HepG2 (cell line): ENCODE measurements around the gene MYH9. TPM values are rescaled to one million over a fixed set of nuclear protein-coding genes. Genes with fewer than 3 reads are reported as not detected.

Source experiments
- ATAC-seq: fragments of 200-7000 bp; cut with Tn5 transposase; 3 replicates; pipeline ENCODE4 v1.9.1; 2020; ENCODE audit warnings: mild to moderate bottlenecking, moderate library complexity
- BruUV-seq: library from RNA; stranded (reverse); fragments of 400-500 nt; replicated peaks from 2 replicates; lab custom pipeline; 2021; lab: Mats Ljungman, UMichigan
- CTCF ChIA-PET: fragments of 300-600 bp; formaldehyde crosslinking; extraction: SDS; loops from one replicate; lab custom pipeline; 2021; ENCODE audit warnings: low total read pairs, inconsistent platforms, low intra/inter-chr PET ratio; lab: Yijun Ruan, JAX
- POLR2A ChIA-PET: fragments of 350-600 bp; sonication (Branson Sonifier 250); formaldehyde crosslinking; loops from one replicate; lab custom pipeline; 2020; ENCODE audit warnings: antibody characterized with exemption, inconsistent platforms; lab: Yijun Ruan, JAX
- DNase-seq: peaks from one replicate; pipeline ENCODE4 v3.0.0-alpha.2; 2015; ENCODE audit warnings: low spot score
- FAIRE-seq: peaks from 3 replicates; lab custom pipeline; 2011; peaks lifted over from hg19 to GRCh38; lab: Jason Lieb, UNC
- H2AFZ ChIP-seq: one replicate; pipeline ENCODE4 v1.6.1; 2011; ENCODE audit warnings: low read length, inconsistent platforms
- H3K27ac ChIP-seq: fragments of 300-600 bp; 3 replicates; pipeline ENCODE4 v1.8.0; 2011; ENCODE audit warnings: mixed run types, mild to moderate bottlenecking, mixed read lengths, low read length, inconsistent platforms; ENCODE audit not compliant: insufficient read depth; ENCODE audit errors: extremely low read length
- H3K27me3 ChIP-seq, 2 experiments: fragments of 200-600 bp in 1 of 2; 2 replicates in 1 of 2; 3 replicates in 1 of 2; pipeline versions ENCODE4 v1.6.0 to v1.8.0; 2011; ENCODE audit warnings: low read length in 2 of 2, mild to moderate bottlenecking in 2 of 2, moderate library complexity in 2 of 2, inconsistent platforms in 1 of 2; ENCODE audit not compliant: insufficient read depth in 2 of 2, control insufficient read depth in 1 of 2
- H3K36me3 ChIP-seq, 2 experiments: fragments of 200-600 bp in 1 of 2; replicated peaks in 1 of 2; 2 replicates in 1 of 2; 3 replicates in 1 of 2; pipeline versions ENCODE4 v1.5.1 to v1.8.0; 2011; ENCODE audit warnings: low read length in 2 of 2, inconsistent platforms in 1 of 2; ENCODE audit not compliant: insufficient read depth in 2 of 2, control insufficient read depth in 1 of 2
- H3K4me1 ChIP-seq: 2 replicates; pipeline ENCODE4 v1.5.1; 2012; ENCODE audit warnings: low read length, inconsistent platforms; ENCODE audit not compliant: insufficient read depth
- H3K4me2 ChIP-seq: 2 replicates; pipeline ENCODE4 v1.6.0; 2011; ENCODE audit warnings: low read depth, low read length, inconsistent platforms
- H3K4me3 ChIP-seq, 3 experiments: fragments of 200-600 bp in 1 of 3; sonication (generic), shearing (Covaris generic) in 1 of 3; replicated peaks in 1 of 3; 2 replicates each; pipeline ENCODE4 v1.5.1; 2011 to 2016; ENCODE audit warnings: low read length in 3 of 3, inconsistent platforms in 2 of 3, low read depth in 2 of 3, mild to moderate bottlenecking in 2 of 3, control low read depth in 1 of 3, mixed read lengths in 1 of 3; ENCODE audit not compliant: insufficient read depth in 1 of 3
- H3K79me2 ChIP-seq: one replicate; pipeline ENCODE4 v1.6.1; 2011; ENCODE audit warnings: low read length, inconsistent platforms; ENCODE audit not compliant: insufficient read depth
- H3K9ac ChIP-seq: 2 replicates; pipeline ENCODE4 v1.6.0; 2011; ENCODE audit warnings: mild to moderate bottlenecking, low read depth, low read length, inconsistent platforms; ENCODE audit not compliant: insufficient read depth
- H3K9me3 ChIP-seq: 2 replicates; pipeline ENCODE4 v1.5.1; 2012; ENCODE audit warnings: mild to moderate bottlenecking, low read length
- H4K20me1 ChIP-seq: 2 replicates; pipeline ENCODE4 v1.6.0; 2011; ENCODE audit warnings: inconsistent platforms, mild to moderate bottlenecking, low read length, moderate library complexity; ENCODE audit not compliant: insufficient read depth
- HDAC2 ChIP-seq: sonication (generic); formaldehyde crosslinking; IDR thresholded peaks from 2 replicates; pipeline ENCODE4 v1.4.0; 2020; ENCODE audit warnings: missing genetic modification reagents
- KLF6 ChIP-seq: IDR thresholded peaks from 2 replicates; pipeline ENCODE4 v1.8.0; 2016; ENCODE audit warnings: missing biosample characterization, missing genetic modification reagents
- MAFK ChIP-seq, 2 experiments: IDR thresholded peaks in 1 of 2; conservative IDR thresholded peaks in 1 of 2; 2 replicates each; pipeline ENCODE4 v1.6.1; 2011; ENCODE audit warnings: improper control_type of control experiment in 2 of 2, low read length in 2 of 2
- NKX3-1 ChIP-seq: sonication (generic); formaldehyde crosslinking; IDR thresholded peaks from 2 replicates; pipeline ENCODE4 v1.5.0; 2020; ENCODE audit warnings: missing genetic modification reagents
- PCBP2 ChIP-seq: fragments of 200-400 bp; formaldehyde crosslinking; optimal IDR thresholded peaks from 2 replicates; pipeline ENCODE3; 2018; ENCODE audit warnings: low read length, low read depth; ENCODE audit not compliant: poor library complexity, severe bottlenecking
- SMAD1 ChIP-seq: sonication (generic); formaldehyde crosslinking; IDR thresholded peaks from 2 replicates; pipeline ENCODE4 v1.4.0; 2020; ENCODE audit warnings: missing genetic modification reagents, low read depth, mild to moderate bottlenecking, borderline replicate concordance
- ZFP1 ChIP-seq: IDR thresholded peaks from 2 replicates; pipeline ENCODE4 v1.6.1; 2016
- ZNF136 ChIP-seq: sonication (generic); formaldehyde crosslinking; IDR thresholded peaks from 2 replicates; pipeline ENCODE4 v1.8.1; 2022; ENCODE audit warnings: low read depth, mild to moderate bottlenecking, moderate library complexity, missing genetic modification reagents
- ZNF530 ChIP-seq: sonication (generic); formaldehyde crosslinking; IDR thresholded peaks from 2 replicates; pipeline ENCODE4 v1.5.0; 2020; ENCODE audit warnings: low read depth, mild to moderate bottlenecking, missing genetic modification reagents
- ZNF678 ChIP-seq: sonication (generic); formaldehyde crosslinking; IDR thresholded peaks from 2 replicates; pipeline ENCODE4 v1.4.0; 2020; ENCODE audit warnings: mild to moderate bottlenecking, missing genetic modification reagents
- ZSCAN25 ChIP-seq: sonication (generic); formaldehyde crosslinking; IDR thresholded peaks from 2 replicates; pipeline ENCODE4 v1.8.0; 2022; ENCODE audit warnings: mild to moderate bottlenecking, missing genetic modification reagents
- ZZZ3 ChIP-seq: sonication (generic); formaldehyde crosslinking; IDR thresholded peaks from 2 replicates; pipeline ENCODE4 v1.4.0; 2020; ENCODE audit warnings: missing genetic modification reagents, mild to moderate bottlenecking, borderline replicate concordance
- WGBS: methylation state at CpG from one replicate; pipeline ENCODE4 v1.1.6; 2017; ENCODE audit warnings: low lambda C conversion rate; 5-methylcytosine and 5-hydroxymethylcytosine counted together
- in situ Hi-C: cut with HindIII; loops from 2 replicates; pipeline ENCODE4 v1.10.0; 2017; ENCODE audit warnings: low pct_unique_long_range_greater_than_20kb; ENCODE audit not compliant: extremely low pct_ligation_motif_present
- intact Hi-C: fragments of 100-400 bp; cut with micrococcal nuclease; formaldehyde crosslinking; loops from one replicate; pipeline ENCODE4 v1.10.0; 2022; ENCODE audit not compliant: unreplicated experiment
- polyA plus RNA-seq, 8 experiments: library from polyadenylated mRNA; depleted of rRNA in 3 of 8; stranded (reverse) in 7 of 8; unstranded in 1 of 8; fragments of >200 nt; fragmentation: Illumina TruSeq in 4 of 8; extraction: Trizol in 4 of 8; gene quantifications; 2 replicates each; pipeline versions ENCODE4 v1.2.1 to v1.2.3, GENCODE V29; 2011 to 2016; ENCODE audit warnings: low read depth in 4 of 8, missing spikeins in 1 of 8, mixed read lengths in 1 of 8; ENCODE audit not compliant: insufficient read depth in 1 of 8
- total RNA-seq, 5 experiments: library from RNA; depleted of rRNA; stranded (reverse); fragments of >200 nt; fragmentation: Illumina TruSeq; extraction: Trizol; gene quantifications; 2 replicates each; pipeline ENCODE4 v1.2.3, GENCODE V29; 2016; ENCODE audit warnings: low read depth in 1 of 5
- TF ChIP-seq, protein P1 (sequence below): sonication (generic); formaldehyde crosslinking; IDR thresholded peaks from 2 replicates; pipeline ENCODE4 v1.8.0; 2022; ENCODE audit warnings: missing genetic modification reagents, mild to moderate bottlenecking, borderline replicate concordance
- TF ChIP-seq, protein P2 (sequence below): sonication (generic); formaldehyde crosslinking; IDR thresholded peaks from 2 replicates; pipeline ENCODE4 v1.4.0; 2020; ENCODE audit warnings: low read depth, mild to moderate bottlenecking, missing genetic modification reagents
- TF ChIP-seq, protein P3 (sequence below): sonication (generic); formaldehyde crosslinking; IDR thresholded peaks from 2 replicates; pipeline ENCODE4 v1.8.1; 2023; ENCODE audit warnings: missing genetic modification reagents, mild to moderate bottlenecking, borderline replicate concordance
- TF ChIP-seq, protein P4 (sequence below): sonication (generic); formaldehyde crosslinking; IDR thresholded peaks from 2 replicates; pipeline ENCODE4 v1.9.0; 2022; ENCODE audit warnings: missing genetic modification reagents, mild to moderate bottlenecking, borderline replicate concordance

MYH9 gene
- total and polyA plus RNA-seq, 2 of the 13 experiments (the other 11 are each of a cell fraction or from before 2014, with no cell fraction given): 50.7 to 98.5 TPM

DNA sequence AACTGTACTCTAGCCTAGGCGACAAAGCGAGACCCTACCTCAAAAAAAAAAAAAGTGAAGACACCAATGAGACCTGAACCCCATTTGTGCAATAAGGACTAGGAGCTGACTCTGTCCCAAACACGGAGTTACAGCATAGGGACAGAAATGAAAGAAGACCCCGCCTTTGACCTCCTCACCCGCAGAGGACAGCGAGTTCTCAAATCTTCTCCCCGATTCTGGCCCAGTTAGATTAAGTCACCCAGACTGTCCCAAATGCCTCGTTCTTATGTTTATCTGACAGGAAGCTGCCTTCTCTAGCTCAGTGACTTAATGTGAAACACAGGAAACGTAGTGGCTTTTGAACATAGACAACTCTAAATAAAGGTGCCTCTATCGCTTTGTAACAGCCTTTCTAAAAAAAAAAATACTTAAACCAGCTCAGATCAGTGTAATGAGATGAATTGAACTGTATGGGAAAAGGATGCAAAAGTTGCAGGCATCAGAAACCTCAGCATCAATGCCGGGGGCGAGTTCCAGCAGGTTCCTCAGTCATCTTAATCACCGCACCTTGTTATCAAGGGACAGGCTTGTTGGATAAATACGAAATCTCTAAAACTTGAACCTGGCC, 10.6 kb downstream of the MYH9 start:
- peaks cover 37% of the 10 kb centered on the region for H3K4me1 ChIP-seq
- CTCF ChIA-PET: no interaction called here

DNA sequence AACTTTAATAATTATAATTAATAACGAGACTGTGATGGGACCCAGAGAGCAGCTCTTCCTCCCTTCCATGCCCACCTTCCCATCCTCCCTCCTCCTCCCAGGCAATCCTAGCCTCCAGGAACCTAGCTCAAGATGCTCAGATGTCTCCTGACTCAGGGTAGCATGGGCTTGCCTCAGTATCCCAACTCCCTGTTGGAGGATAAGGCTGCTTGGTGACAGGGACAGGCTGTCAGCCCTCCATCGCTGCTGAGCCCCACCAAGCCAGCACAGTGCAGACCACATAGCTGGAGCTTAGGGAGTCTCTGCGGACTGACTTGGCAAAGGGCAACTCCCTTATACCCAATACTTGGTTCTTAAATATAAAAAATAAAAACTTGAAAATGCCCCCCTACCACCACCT, 11.5 kb downstream of the MYH9 start:
- H3K27ac ChIP-seq: no peak overlapping the region
- peaks cover 42% of the 10 kb centered on the region for H4K20me1 ChIP-seq
- no peak overlapping the region for H3K4me2 ChIP-seq
- peaks cover 40% of the 10 kb centered on the region for H3K4me1 ChIP-seq
- ChIA-PET POLR2A (interaction anchor here (1.2 kb wide), 1 partner anchor 33 kb away, joined by 3 read pairs; no protein-coding TSS in a partner anchor), CTCF (no interaction called here)
- FAIRE-seq (no peak), ATAC-seq (no peak), DNase-seq (no peak)
- no peak overlapping the region for H3K4me3 ChIP-seq
- H3K79me2 ChIP-seq: peaks cover 91% of the 10 kb centered on the region
- H3K9me3 ChIP-seq: no peaks in the 10 kb centered on the region
- H3K27me3 ChIP-seq: no peaks in the 10 kb centered on the region
- in situ Hi-C loops (no loop called here), intact Hi-C loops (no loop called here)
- peaks cover 9 to 27% of the 10 kb centered on the region in 2 experiments for H3K36me3 ChIP-seq
- 93% methylated on average over 3 of the region's 3 CpGs for WGBS
- no peak overlapping the region for H2AFZ ChIP-seq
- no TSS peak for BruUV-seq
- no peak overlapping the region for H3K9ac ChIP-seq
- TF ChIP-seq ZSCAN25: no peak
- TF ChIP-seq ZNF530 (CRISPR knock-in tag): no peak
- TF ChIP-seq, protein P1, sequence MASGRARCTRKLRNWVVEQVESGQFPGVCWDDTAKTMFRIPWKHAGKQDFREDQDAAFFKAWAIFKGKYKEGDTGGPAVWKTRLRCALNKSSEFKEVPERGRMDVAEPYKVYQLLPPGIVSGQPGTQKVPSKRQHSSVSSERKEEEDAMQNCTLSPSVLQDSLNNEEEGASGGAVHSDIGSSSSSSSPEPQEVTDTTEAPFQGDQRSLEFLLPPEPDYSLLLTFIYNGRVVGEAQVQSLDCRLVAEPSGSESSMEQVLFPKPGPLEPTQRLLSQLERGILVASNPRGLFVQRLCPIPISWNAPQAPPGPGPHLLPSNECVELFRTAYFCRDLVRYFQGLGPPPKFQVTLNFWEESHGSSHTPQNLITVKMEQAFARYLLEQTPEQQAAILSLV (CRISPR knock-in tag): no peak
- TF ChIP-seq ZZZ3 (CRISPR knock-in tag): no peak
- TF ChIP-seq, protein P2, sequence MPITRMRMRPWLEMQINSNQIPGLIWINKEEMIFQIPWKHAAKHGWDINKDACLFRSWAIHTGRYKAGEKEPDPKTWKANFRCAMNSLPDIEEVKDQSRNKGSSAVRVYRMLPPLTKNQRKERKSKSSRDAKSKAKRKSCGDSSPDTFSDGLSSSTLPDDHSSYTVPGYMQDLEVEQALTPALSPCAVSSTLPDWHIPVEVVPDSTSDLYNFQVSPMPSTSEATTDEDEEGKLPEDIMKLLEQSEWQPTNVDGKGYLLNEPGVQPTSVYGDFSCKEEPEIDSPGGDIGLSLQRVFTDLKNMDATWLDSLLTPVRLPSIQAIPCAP (CRISPR knock-in tag): no peak
- TF ChIP-seq ZNF136: no peak
- TF ChIP-seq NKX3-1 (CRISPR knock-in tag): no peak
- TF ChIP-seq MAFK (conservative IDR thresholded peaks at IDR 0.05 in 1 of 2, IDR thresholded peaks at IDR 0.05 in 1 of 2; ENCODE audit: low read length in 2 of 2): no peak
- no peak for TF ChIP-seq KLF6 (CRISPR knock-in tag)
- TF ChIP-seq, protein P3, sequence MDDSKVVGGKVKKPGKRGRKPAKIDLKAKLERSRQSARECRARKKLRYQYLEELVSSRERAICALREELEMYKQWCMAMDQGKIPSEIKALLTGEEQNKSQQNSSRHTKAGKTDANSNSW: no peak
- no peak for TF ChIP-seq ZNF678 (CRISPR knock-in tag)

More for the DNA sequence above, 10.6 kb downstream of the MYH9 start:
- no peak for TF ChIP-seq PCBP2
- no peak for TF ChIP-seq SMAD1 (CRISPR knock-in tag)
- TF ChIP-seq, protein P4, sequence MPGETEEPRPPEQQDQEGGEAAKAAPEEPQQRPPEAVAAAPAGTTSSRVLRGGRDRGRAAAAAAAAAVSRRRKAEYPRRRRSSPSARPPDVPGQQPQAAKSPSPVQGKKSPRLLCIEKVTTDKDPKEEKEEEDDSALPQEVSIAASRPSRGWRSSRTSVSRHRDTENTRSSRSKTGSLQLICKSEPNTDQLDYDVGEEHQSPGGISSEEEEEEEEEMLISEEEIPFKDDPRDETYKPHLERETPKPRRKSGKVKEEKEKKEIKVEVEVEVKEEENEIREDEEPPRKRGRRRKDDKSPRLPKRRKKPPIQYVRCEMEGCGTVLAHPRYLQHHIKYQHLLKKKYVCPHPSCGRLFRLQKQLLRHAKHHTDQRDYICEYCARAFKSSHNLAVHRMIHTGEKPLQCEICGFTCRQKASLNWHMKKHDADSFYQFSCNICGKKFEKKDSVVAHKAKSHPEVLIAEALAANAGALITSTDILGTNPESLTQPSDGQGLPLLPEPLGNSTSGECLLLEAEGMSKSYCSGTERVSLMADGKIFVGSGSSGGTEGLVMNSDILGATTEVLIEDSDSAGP (CRISPR knock-in tag): no peak
- no peak for TF ChIP-seq HDAC2 (CRISPR knock-in tag)
- no peak for TF ChIP-seq ZFP1 (CRISPR knock-in tag)
- no peak overlapping the region for H3K4me2 ChIP-seq
- peaks cover 91% of the 10 kb centered on the region for H3K79me2 ChIP-seq
- no peak for FAIRE-seq
- ATAC-seq: no peak
- POLR2A ChIA-PET: interaction anchor here (0.8 to 1.2 kb wide), 3 partner anchors 33 to 36 kb away, joined by 3 read pairs; no protein-coding TSS in a partner anchor
- H2AFZ ChIP-seq: no peak overlapping the region
- BruUV-seq: no TSS peak
- no peak for DNase-seq
- no peak overlapping the region for H3K4me3 ChIP-seq
- in situ Hi-C loops: no loop called here
- peaks cover 9 to 33% of the 10 kb centered on the region in 2 experiments for H3K36me3 ChIP-seq
- no peaks in the 10 kb centered on the region for H3K27me3 ChIP-seq
- no peaks in the 10 kb centered on the region for H3K9me3 ChIP-seq
- WGBS: 96% methylated on average over 14 of the region's 14 CpGs
- intact Hi-C loops: no loop called here
- H4K20me1 ChIP-seq: peaks cover 47% of the 10 kb centered on the region
- H3K27ac ChIP-seq: no peak overlapping the region
- H3K9ac ChIP-seq: no peak overlapping the region
